GM12892 (cell line): ENCODE results near the gene PRDX4.

ENCODE experiments used
- DNase-seq: peaks from one replicate; pipeline ENCODE4 v3.0.0; 2011; ENCODE audit not compliant: insufficient read length
- FAIRE-seq: peaks from 2 replicates; lab custom pipeline; 2011; peaks lifted over from hg19 to GRCh38; lab: Jason Lieb, UNC
- POLR2A ChIP-seq: IDR thresholded peaks from 2 replicates; pipeline ENCODE4 v1.6.1; 2011; ENCODE audit warnings: low read depth, low read length, control low read depth
- POLR2AphosphoS5 ChIP-seq: IDR thresholded peaks from 2 replicates; pipeline ENCODE4 v1.6.1; 2011; ENCODE audit warnings: low read depth, low read length, control low read depth
- TAF1 ChIP-seq: IDR thresholded peaks from 2 replicates; pipeline ENCODE4 v1.6.1; 2011; ENCODE audit warnings: low read depth, mild to moderate bottlenecking, control low read depth, low read length, borderline replicate concordance

The PRDX4 gene

DNA sequence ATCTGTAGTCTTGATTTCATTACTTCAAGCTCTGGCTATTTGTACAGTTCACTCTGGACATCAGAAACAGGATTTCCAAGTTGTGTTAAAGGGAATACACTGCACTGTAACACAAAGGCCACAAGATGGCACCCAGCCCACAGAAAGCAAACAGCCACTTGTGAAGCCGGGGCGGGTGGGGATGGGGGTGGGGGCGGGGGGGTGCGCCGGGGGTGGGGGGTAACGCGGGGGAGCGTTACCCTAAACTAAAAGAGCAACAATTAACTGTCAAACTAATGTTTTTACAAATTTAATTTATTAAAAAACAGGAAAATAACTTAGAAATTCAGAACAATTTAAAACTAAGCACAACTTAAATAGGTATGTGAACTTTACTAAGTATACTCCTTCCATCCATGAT lies 27.3 kb downstream of the PRDX4 start:
- peak; percentile 27 for DNase-seq
- FAIRE-seq = no peak
- TF ChIP-seq POLR2A = no peak
- TF ChIP-seq TAF1 = no peak
- no peak for TF ChIP-seq POLR2AphosphoS5

DNA sequence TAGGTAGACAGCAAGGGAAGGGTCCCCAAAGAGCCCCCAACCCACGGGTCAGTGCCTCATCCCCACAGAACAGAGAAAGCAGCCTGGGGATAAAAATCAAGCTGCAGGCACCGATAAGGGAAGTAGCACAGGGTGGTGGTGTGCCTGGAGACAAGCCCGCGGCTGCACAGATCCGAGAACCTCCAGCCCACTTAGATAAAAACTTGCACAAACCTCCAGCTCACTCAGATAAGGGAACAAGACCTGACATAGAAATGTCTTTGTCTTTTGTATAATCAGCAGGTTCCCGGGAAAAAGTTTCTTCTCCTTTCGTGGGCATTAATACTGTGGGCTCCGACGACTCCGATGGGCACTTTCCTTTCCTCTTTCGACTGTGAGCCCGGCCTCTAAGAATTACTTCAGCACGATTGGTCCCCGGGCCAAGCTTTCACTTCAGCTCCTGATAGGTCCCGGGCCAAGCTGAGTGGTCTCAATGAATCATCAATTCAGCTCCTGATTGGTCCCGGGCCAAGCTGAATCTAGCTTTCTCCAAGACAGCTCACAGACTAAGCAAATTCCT lies 32.4 kb downstream of the PRDX4 start:
- FAIRE-seq (no peak), DNase-seq (no peak)
- TF ChIP-seq POLR2A (no peak), POLR2AphosphoS5 (no peak), TAF1 (no peak)

DNA sequence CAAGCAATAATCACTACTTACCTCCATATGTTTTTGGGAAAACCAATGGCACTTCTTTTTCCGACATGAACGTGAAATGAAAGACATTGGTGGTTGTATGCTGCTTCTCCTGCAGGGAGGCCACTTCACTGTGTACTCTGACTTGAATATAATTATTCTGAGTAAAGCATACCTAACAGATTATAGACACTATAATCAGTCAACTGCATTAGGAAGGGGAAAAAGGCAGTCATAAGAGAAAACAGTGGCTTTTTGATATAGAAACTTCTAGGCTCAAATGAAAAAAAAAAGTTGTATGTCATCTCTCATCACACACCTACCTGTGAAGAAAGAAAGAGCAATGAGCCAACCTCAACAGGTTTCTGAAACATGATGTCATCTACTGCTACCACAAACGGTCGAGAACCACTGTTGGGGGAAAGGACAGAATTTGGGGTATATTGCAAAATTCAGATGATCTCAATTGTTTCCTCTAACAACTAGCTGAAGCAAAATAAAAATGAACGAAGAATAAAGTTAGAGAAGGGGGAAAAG lies 37.4 kb downstream of the PRDX4 start:
- TF ChIP-seq POLR2AphosphoS5 = no peak
- TF ChIP-seq POLR2A = no peak
- no peak for TF ChIP-seq TAF1
- no peak for DNase-seq
- no peak for FAIRE-seq

DNA sequence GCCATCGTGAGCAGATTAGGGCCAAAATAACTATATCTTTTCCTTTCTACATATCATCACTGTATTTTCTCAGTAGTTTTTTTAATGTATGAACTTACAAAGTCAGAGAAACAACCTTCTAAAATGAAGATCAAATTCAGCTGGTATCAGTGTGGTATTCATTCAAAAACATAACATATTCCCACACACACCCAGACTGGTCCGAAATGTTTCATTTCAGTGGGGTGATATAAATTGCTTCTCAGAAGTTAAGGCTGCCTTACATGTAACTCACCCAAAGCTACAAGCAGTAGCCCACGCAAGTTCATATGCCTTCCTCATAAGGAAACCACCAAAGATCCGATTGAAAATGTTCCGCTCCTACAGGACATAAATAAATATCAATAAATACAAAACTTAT lies 37.9 kb downstream of the PRDX4 start:
- FAIRE-seq = no peak
- no peak for DNase-seq
- no peak for TF ChIP-seq POLR2AphosphoS5

DNA sequence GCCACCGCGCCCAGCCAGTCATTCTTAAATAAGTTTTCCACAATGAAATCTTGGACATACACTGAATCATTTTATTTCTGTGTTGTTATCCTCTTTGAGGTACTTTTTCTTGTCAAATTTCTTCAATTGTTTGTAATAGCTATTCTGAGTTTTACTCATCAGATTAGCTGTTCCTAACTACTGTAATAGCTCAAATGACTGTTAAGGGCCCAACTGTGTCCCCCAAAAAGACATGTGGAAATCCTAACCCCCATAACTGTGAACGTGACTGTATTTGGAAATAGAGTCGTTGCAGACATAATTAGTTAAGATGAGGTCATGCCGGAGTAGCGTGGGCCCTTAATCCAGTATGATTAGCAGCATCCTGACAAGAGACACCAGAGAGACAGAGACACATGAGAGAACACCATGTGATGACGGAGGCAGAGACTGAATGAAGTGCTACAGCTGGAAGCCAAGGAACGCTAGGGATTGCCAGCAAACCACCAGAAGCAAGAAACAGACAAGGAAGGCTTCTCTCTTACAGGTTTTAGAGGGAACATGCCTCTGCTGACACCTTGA lies 52.9 kb downstream of the PRDX4 start:
- DNase-seq (no peak), FAIRE-seq (no peak)
- TF ChIP-seq TAF1 (no peak), POLR2A (no peak), POLR2AphosphoS5 (no peak)

DNA sequence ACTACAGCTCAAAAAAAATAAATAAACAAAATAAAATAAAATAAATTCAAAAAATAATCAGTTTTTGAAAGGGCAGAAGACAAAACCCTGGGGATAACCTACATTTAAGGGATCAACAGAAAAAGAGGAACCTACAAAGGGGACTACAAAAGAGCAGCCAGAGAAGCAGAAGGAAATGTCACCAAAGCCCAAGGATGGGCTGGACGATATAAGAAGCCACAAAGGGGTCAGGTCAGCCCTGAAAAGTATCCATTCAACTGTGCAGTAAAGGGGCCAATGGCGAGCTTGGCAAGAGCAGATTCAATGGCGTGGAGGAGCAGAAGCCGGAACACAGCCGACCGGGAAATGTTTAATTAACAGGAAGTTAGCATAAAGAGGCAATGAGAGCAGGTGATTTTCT lies 58.9 kb downstream of the PRDX4 start:
- DNase-seq (no peak), FAIRE-seq (no peak)
- TF ChIP-seq POLR2AphosphoS5 = no peak
- no peak for TF ChIP-seq TAF1
- TF ChIP-seq POLR2A = no peak

DNA sequence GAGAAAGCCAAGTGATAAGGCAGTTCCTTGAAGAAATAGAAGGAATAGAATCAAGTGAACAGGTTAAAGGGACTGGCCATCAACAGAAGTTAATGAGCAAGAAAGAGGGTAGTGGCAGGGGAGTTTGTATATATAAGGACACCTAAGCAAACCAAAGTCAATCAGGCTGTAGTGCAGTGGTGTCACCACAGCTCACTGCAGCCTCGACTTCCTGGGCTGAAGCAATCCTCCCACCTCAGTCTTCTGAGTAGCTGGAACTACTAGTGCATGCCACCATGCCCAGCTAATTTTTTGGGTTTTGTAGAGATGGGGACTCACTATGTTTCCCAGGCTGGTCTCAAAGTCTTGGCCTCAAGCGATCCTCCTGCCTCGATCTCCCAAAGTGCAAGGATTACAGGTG lies 59.9 kb downstream of the PRDX4 start:
- no peak for TF ChIP-seq POLR2AphosphoS5
- TF ChIP-seq POLR2A = no peak
- TF ChIP-seq TAF1 = no peak
- no peak for FAIRE-seq
- DNase-seq = no peak

DNA sequence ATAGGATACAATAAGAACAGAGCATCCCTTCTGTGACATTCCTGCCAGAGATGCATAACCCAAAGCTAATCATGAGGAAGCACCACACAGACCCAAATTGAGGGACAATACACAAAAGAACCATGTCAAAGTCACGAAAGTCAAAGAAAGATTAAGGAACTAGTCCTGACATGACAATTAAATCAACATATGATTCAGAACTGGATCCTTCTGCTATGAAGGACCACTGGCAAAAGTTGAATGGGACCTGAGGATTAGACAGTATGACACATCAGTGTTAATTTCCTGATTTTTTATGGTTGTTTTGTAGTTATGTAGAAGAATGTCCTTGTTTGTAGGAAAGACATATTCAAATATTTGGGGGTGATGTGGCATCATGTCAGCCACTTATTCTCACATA lies 61.9 kb downstream of the PRDX4 start:
- TF ChIP-seq POLR2A (no peak), POLR2AphosphoS5 (no peak), TAF1 (no peak)
- DNase-seq (no peak), FAIRE-seq (no peak)

DNA sequence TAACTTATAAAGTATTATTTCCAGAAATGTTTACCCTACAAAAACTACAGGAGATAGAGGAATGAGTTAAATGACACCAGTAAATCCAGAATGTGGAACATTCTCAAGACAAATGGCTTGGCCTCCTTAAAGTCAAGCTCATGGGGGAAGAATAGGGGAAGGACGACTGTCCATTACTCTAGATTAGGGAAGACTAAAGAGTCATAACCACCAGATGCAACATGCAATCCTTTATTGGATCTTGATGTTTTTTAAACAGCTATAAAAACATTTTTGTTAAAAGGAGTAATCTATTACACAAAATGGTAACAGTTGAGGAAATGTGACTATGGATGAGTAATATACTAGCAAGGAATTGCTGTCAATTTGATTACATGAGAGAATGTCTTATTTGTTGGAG lies 64.7 kb downstream of the PRDX4 start:
- DNase-seq = no peak
- TF ChIP-seq TAF1 (no peak), POLR2A (no peak), POLR2AphosphoS5 (no peak)
- peak; percentile 40 for FAIRE-seq

DNA sequence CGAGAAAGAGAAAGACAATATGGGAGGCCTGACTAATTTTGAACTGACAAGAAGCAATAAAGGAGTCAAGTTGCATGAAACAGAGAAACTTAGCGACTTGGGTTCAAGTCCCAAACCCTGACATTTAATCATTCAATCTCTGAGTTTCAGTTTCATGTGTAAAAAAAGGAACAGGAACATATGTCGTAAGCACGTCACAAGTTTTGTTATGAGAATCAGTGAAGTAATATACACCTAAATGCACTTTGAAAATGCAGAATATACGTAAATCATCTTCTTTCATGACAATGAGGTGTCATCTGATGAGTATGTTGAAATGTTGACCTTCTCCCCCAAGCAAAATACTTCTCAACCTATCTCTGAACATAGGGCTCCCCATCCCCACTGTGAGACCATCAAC lies 65.4 kb downstream of the PRDX4 start:
- DNase-seq (no peak), FAIRE-seq (peak; percentile 79)
- no peak for TF ChIP-seq TAF1
- no peak for TF ChIP-seq POLR2A
- no peak for TF ChIP-seq POLR2AphosphoS5
